Renal pelvis (tissue), 4 donors: ENCODE measurements around the gene PAAF1. TPM values are rescaled to one million over a fixed set of nuclear protein-coding genes. Genes with fewer than 3 reads are reported as not detected.

Experiments
- DNase-seq: peaks from one replicate; pipeline ENCODE4 v3.0.0-alpha.2; 2013
- polyA plus RNA-seq, 3 donors: library from polyadenylated mRNA; unstranded; fragments of 120-200 nt; gene quantifications; one replicate each; pipeline ENCODE4 v1.2.1, GENCODE V29; 2013; ENCODE audit not compliant: insufficient read length in 3 of 3

Gene PAAF1
- polyA plus RNA-seq, 3 donors, result 31.1 to 41.1 (median 33.7) TPM

GRCh38 chr11:73969091-73969490 is 92.3 kb downstream of the PAAF1 start:
- DNase-seq, result no peak

GRCh38 chr11:73969991-73970800 is 93.4 kb downstream of the PAAF1 start:
- DNase-seq, result no peak

- no peak for DNase-seq
These were observed 94.4 kb downstream of the PAAF1 start for GRCh38 chr11:73971175-73971719.

- no peak for DNase-seq
These were observed 95.4 kb downstream of the PAAF1 start for GRCh38 chr11:73972187-73972586.

GRCh38 chr11:73972620-73973449 is 96.0 kb downstream of the PAAF1 start:
- DNase-seq, result no peak

DNA sequence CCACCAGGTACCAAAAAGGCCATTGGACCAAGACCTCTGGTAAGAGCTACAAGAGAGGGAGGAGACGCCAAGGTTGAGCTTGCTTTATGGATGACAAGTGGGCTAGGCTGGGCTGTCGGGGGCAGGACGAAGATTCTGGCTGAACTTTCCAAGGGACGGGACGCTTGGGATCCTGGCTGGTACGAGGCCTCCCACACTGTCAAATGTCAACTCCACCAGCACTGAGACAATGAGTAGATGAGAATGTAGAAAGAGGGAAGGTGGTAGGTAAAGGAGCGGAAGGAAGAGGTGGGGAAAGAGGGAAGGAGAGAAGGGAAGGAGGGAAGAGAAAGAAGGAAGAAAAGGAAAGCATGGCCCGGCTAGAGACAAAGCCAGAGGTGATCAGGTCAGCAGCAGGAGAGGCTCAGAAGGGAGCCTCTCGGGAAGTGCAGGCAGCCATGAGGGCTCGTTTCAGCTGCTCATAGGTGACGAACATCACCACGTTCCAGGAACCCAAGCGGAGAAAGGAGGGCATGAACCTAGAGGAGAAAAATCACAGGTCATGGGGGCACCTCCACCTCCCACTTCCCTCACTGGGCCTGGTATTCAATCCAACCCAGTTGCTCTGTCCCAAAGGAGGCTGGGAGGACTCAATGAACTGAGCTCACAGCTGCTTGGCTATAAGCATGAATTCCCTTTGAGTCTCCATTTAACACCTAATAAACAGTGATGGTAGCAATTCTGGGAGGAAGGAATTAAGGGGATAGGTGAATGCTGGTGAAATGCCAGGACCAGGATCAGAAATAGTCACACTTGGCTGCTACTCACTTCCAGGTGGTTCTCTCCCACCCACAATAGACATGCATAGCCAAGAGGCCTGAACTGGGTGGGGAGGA is 98.0 kb downstream of the PAAF1 start:
- no peak for DNase-seq

DNA sequence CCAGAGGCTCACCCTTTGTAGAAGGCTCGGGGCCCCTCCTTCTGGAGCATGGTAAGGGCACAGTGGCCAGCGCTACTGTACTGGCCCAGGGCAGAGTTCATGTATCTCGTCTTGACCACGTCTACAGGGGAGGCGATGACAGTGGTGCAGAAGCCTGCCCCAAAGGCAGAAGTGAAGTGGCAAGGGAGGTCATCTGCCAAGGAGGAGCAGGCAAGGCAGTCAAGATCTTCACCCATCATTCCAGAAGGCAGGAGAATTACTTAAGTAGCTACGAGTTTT is 98.6 kb downstream of the PAAF1 start:
- no peak for DNase-seq

DNA sequence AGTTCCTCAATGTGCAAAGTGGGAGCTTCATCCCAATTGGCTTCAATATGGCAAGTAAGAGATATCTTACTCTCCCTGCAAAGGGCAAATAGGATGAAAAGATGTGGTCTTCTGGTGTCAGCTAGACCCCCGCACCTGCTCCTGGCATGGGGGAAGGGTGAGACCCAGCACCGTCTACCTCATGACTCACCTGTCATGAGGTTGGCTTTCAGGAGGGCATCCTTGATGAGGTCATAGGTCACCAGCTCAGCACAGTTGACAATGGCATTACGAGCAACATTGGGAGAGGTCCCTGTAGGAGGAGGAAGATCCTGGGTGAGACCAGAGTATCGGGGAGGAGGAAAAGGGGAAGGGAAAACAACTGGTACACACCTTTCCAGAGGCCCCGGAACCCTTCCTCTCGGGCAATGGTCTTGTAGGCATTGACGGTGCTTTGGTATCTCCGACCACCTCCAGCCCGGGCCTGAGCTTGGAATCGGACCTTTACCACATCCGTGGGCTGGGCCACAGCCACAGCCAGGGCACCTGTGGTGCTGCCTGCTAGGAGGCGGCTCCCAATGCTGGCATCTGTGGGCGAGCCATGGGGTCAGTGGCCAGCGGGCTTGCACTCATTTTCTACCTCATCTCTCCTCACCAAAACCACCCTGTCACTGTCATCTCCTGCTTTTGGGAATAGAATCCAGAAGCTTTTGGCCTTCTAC is 99.8 kb downstream of the PAAF1 start:
- no peak for DNase-seq

DNA sequence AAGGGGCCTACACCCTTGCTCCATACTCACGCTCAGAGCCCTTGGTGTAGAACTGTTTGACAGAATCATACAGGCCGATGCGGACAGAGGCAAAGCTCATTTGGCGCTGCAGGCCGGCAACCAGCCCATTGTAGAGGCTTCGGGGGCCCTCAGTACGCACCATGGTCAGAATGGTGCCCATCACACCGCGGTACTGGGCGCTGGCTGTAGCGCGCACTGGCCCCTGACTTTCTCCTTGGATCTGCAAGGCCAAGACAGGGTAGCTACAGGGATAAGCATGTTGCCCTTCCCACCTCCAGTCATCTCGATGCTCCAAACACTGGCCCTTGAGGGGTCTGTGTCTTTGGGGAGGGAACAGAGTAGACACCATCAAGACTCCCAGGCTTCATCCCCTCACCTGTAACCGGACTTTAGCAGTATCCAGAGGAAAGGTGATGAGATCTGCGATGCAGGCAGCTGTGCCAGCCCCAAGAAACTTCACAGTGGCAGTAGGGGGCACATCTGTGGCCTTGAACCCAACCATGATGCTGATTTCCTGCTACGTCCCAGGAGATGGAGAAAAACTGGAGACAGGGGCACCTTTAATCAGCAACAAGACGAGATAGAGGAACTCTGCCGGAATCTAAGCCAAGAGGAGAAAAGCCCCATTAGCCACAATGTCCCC is 101.2 kb downstream of the PAAF1 start:
- DNase-seq, result no peak

- no peak for DNase-seq
These were observed 101.8 kb downstream of the PAAF1 start for GRCh38 chr11:73978576-73979086.

GRCh38 chr11:73980001-73980961 is 103.5 kb downstream of the PAAF1 start:
- DNase-seq, result peak; percentile 57

Other genes starting within 250 kb of the PAAF1 start
- 10 to 100 TPM; 13.0 to 16.7 (median 15.7) TPM for gene PLEKHB1, start 230.4 kb upstream of the PAAF1 start, polyA plus RNA-seq
- gene RAB6A, start 115.9 kb upstream of the PAAF1 start, polyA plus RNA-seq, result 100 to 1,000 TPM in 2 of 3 donors, 10 to 100 TPM in 1; 99.4 to 110 (median 108) TPM
- gene MRPL48, start 89.1 kb upstream of the PAAF1 start, polyA plus RNA-seq, result 10 to 100 TPM; 53.3 to 69.9 (median 59.6) TPM
- gene COA4, start 153 bp upstream of the PAAF1 start, polyA plus RNA-seq, result 10 to 100 TPM; 75.1 to 79.1 (median 78.8) TPM
- gene DNAJB13, start 74.0 kb downstream of the PAAF1 start, polyA plus RNA-seq, result 1 to 10 TPM; 5.4 to 7.3 (median 5.7) TPM
- gene UCP2, start 105.8 kb downstream of the PAAF1 start, polyA plus RNA-seq, result 10 to 100 TPM; 63.6 to 82.9 (median 75.3) TPM
- gene UCP3, start 132.1 kb downstream of the PAAF1 start, polyA plus RNA-seq, result 1 to 10 TPM; 1.6 to 5.9 (median 5.4) TPM